NOMO-1 treated with dmso at 0.1 percent for 144 hours (cell line): Measurements from ENCODE around the gene NPB.

Experiments
- DNase-seq: peaks from one replicate; lab custom pipeline; 2025; ENCODE audit not compliant: unreplicated experiment; lab: John Stamatoyannopoulos, UW

NPB gene

DNA sequence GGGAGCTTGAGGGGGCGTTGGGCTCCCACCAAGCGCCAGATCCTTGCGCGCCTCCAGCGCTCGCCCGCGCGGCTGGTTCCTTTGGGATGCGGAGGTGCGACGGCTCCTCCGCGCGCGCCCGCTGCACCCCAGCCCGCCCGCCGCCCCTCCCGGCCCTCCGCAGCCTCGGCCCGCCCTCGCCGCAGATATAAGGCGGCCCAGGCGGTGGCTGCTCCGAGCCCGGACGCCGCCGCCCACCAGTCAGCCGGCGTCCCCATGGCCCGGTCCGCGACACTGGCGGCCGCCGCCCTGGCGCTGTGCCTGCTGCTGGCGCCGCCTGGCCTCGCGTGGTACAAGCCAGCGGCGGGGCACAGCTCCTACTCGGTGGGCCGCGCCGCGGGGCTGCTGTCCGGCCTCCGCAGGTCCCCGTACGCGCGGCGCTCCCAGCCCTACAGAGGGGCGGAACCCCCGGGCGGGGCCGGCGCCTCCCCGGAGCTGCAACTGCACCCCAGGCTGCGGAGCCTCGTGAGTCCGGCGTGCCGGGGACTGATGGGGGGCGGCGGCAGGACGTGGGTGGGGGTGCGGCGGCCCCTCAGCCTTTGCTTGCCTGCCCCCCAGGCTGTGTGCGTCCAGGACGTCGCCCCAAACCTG is at the start of gene NPB:
NPB (plus strand) TSS at position 216 of the 630 bp plus-strand sequence; CDS start at position 256, 40 bp downstream.
- no peak for DNase-seq

DNA sequence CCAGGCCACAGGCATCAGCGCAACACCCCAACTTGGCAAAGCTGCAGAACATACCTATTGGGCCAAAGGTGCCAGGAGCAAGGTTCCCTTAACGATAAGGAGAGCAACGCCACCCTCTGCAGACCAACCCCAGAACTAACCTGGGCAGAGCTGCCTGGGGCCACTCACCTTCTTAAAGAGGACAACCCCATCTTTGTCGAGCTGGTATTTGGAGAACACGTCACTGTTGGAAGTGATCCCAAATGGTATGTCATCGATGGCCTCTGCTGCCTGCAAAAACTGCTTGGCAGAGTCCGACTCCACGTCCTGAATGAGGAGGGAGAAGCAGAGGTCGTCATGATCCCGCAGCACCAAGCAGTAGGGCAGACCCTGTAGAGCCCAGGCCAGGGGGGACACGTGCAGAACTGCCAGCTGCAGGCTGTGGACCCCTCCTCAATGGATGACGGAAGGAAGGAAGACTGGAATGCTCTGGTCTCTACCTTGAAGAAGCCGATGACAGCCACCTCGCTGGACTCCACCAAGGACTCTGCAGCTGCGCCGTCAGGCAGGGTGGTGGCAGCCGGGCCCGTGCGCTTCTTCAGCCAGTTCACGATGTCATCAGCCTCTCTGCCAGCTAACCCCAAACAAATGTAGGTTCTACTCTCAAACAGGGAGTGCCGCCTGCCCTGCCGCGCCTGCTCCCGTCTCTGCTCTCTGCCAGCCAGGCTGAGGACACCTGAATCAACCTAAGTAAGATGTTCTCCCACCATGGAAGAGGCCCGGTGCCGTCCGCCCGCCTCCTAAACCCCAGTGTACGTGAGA is 46.9 kb upstream of the NPB start:
- DNase-seq = no peak

DNA sequence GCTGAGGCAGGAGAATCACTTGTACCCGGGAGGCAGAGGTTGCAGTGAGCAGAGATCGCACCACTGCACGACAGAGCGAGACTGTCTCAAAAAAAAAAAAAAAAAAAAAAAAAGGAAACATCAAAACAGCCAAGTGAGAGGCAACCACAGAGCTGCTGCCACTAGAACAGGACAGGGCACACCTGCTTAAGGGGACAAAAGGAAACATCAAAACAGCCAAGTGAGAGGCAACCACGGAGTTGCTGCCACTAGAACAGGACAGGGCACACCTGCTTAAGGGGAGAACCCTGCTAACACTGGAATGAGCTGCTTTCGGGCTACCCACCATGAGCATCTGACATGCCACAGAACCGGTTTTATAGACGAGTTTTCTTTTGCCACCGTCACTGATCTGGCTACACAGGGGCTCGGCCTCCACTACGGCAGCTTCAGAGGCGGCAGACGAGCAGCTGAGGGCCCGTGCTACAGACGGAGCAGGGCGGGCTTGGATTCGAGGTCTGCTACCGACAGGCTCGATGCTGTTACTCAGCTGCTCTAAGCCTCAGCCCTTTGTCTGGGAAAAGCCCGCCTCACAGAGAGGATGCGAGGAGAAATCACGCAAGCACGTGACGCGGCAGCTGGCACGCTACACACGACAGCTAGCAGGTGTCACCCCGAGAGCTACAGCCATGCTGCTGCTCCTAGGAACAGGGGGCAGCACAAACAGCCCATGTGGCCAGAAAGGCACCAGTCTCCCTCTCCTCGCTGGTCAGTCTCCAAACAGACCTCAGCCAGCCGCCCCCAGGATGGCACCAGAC is 43.7 kb upstream of the NPB start:
- no peak for DNase-seq

DNA sequence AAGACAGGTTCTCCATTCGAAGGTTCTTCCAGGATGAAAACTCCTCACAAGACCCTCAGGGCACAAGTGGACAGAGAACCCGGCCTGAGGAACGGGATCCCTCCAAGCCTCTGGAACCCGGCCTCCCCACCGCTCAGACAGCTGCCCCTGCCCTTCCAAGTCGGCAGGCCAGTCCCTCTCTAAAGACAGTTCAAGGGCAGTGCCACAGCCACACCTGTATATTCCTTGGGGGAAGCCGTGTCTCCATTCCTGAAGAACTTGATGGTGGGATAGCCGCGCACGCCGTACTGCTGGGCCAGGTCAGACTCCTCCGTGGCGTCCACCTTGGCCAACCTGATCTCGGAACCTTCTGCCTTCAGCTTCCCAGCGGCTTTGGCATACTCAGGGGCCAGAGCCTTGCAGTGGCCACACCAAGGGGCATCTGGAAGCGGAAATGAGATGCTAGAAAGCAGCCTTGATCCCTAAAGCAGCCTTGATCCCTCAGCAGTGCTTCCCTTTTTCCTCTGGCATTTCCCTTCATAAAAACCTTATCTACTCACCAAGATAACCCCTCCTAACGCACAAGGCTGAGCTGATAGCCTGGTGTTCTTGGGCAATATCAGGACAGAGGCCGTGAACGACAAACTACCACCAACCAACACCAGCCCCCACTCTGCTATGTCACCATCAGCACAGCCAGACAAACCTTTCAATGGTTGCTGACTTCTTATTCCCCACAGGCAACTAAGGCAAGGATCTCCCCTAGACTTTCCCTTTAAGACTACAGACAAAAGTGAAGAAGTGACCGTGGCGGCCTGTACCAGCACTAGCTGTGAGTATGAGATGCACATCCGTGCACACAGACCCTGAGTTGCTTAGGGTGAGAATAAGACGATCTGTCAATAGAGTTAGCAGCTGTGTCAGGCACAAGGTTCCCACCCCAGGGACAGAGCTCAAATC is 42.8 kb upstream of the NPB start:
- DNase-seq = no peak

DNA sequence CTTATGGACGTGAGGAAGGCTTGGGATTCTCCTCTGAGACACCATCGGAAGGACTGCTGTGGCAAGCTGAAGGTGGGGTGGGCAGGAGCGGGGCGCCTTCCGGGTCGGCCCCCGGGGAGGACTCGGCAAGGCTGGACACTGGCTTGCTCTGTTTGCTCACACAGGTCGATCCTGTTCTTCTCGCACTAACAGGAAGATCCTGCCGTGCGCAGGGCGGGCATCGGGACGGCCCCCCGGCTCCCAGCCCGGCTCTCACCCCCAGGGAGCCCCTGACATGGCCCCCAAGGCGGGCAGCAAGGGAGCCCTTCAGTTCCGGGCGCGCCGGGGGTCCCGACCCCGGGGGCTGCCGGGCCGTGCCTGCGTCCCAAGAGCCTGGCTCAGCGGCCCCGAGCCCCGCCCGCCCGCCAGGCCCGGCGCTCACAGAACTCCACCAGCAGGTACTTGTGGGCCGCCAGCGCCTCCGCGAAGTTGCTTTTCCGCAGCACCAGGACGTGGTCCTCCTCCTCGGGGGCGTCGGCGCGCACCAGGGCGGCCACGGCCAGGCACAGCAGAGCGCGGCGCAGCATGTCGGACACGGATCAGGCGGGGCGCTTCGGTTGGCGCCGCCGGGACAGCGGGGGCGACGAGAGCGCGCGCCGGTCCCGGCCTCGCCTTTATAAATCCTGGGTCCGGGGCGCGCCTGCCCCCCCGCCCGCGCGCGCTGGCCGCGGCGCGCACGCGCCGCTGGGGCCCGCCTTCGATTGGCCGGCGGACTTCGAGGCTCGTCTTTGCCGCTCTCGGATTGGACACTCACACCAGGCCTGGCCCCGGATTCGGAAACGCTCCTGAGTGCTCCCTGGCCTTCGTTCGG is 41.9 kb upstream of the NPB start, which contains the start of gene P4HB:
P4HB (minus strand) TSS at position 630 of the 850 bp plus-strand sequence; CDS start at position 566, 64 bp downstream.
- DNase-seq = no peak

DNA sequence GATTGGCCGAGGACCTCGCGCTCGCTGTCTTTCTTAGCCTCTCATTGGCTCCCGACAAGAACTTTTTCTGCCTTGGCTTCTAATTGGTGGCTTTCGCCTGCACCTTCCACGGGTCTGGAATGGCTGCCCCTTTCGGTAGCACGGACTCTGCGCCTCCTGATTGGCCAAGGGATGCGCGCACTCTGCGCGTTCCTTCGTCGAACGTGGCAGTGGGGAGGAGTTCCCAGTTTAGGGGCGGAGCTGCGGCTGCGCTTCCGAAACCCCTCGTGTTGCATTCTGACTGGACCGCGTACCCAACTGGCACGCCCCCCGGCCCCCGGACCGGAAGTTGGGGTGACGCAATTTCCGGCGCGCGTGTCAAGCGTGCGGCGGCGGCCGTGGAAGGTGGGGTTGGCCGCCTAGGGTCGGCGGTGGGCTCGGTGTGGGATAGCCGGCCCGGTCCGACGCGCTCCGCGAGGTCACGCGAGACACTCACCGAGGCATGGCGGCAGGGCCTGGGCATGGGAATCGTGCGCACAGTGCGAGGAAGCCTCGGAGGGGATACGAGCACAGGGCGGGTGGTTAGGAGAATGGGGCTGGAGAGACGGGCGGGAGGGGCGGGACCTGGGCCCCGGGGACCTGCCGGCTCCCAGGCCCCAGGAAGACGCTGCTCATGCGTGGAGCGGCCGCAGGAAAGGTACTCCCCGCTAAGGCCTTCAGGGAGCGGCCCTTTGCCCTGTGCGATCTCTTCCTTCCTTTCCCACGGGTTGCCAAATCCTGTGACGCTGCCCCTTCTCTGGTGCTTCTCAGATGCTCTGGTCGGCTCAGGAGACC is 41.1 kb upstream of the NPB start:
- DNase-seq = peak; percentile 100

DNA sequence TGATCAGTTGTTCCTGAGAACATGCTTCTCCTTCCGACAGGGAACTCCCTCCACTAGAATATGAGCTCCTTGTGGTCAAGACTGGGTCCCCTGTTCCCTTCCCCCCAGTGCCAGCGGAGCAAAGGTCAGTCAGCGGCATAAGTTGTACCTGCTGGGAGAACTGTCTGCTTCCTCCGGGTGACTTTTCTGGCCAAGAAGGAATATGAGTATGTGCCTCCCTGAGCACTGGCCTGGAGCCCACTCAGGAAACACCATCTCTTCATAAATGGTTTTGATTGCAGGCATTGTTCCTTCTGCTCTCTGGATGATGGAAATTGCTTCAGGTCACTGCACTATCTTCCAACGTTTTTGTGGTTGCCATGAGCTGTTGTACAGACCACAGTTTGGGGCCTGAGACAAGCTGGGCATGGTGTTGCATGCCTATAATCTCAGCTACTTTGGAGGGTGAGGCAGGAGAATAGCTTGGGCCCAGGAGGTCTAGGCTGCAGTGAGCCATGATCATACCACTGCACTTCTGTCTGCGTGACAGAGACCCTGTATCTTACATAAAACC is 38.8 kb upstream of the NPB start:
- DNase-seq = no peak

DNA sequence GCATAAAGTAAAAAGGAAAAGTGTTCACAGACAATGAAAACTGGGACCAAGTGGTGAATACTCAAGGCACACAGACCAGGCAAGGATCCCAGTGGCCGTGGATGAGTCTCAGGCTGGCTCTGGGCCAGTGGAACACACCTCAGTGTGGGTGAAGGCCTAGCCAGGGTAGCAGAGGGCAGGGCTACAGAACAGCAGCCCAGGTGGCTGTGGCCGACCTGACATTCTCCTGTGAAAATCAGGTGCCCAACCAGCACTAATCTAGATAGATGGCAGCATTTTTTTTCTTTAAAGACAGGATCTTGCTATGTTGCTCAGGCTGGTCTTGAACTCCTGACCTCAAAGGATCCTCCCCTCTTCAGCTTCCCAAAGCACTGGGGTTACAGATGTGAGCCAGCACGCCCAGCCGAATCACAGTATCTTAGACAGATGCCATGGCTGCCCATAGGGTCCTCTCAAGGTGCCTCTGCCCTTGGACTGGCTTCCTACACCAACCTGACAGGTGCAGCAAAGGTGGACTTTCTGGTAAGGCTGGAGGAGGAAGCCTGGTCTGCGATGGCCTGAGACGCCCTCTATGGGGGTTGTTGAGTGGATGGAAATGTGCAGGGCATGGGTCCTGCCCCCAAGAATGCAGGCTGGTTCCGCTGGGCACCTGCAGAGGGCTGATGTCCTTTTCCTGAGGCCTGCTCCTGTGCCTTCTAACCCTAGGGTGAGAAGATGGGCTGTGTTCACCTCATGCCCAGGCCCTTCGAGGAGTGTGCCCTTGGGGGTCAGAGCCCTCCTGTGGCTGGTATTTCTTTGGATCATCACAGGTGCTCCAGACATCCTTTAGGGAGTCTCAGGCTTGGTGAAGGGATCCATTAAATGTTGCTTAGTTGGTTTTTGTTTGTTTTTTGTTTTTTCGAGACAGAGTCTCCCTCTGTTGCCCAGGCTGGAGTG is 37.9 kb upstream of the NPB start:
- no peak for DNase-seq

DNA sequence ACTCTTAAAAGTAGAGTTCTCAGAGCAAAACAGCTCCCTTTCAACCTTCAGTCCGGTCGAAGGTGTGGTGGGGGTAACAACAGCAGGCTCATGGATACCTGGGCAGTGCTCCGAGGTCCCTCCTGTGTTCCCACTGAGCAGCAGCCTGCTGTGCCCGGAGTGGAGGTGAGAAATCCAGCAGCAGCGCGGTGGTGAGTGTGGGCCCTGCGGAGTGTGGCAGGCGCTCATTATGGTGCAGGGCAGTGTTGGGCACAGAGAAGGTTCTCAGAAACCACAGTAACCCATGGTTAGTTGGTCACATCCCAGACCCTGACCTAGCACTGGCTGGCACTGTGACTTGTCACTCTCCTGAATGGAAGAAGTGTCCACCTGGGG is 36.7 kb upstream of the NPB start:
- DNase-seq = no peak

DNA sequence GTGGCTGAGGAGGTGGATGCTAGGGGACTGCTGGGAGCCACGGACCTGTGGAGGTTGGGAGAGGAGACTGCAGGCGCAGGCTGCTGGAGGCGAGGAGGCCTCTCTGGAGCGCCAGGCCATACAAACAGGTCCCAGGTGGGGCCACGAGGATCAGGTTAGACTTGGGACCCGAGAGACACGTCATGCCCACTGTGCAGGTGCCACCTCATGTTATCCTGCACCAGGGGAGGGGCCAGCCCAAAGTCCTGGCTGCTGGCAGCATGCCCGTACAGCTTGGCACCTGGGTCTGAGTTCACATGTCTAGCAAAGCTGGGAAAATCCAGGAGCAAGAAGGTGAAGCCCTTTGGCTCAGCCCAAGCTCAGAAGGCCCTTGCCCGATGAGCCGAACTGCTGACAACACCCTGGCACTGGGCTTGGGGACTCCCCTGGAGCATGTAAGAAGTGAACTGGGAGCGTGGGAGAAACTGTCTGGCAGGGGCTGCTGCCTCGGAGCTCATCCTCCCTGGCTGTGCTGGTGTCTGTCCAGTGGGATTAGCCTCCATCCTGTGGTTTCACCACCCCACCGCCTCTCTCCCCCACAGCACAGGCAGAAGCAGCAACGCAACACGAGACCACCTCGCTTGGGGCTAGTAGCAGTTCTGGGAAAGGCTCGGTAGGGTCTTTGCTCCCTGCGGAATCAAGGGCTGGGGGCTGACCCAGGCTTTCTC is 36.2 kb upstream of the NPB start:
- no peak for DNase-seq

DNA sequence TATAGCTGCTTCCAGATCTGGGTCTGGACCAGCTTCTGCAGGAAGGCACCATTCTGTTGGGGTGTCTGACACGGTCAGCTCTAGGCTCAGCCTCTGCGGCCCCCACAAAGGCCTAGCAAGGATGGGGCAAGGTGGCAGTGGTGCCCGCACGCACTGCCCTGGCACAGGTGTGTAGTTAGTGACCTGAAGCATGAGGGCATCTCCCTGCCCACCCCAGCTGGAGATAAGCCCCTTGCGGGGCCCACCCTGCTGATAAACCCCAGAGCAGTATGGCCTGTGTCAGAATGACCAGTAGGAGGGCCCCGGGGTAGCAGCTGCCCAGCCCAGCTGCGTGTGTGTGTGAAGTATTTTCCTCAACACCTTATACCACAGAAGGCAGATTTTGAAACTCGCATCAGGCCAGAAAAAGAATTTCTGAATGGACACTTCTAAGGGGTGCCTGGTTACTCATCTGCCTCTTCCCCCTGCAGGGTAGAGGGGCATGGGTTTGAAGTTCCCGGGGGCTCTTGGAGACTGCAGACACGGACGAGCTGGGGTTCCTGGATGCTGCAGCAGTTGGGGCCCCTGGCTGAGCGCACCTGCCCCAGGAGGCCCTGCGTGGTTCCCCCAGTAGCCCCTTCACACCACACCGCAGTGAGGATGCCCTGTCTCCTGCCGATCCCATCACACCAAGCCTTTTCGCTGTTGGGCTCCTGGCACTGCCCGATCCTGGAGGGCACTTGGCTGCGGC is 35.4 kb upstream of the NPB start:
- DNase-seq = no peak

DNA sequence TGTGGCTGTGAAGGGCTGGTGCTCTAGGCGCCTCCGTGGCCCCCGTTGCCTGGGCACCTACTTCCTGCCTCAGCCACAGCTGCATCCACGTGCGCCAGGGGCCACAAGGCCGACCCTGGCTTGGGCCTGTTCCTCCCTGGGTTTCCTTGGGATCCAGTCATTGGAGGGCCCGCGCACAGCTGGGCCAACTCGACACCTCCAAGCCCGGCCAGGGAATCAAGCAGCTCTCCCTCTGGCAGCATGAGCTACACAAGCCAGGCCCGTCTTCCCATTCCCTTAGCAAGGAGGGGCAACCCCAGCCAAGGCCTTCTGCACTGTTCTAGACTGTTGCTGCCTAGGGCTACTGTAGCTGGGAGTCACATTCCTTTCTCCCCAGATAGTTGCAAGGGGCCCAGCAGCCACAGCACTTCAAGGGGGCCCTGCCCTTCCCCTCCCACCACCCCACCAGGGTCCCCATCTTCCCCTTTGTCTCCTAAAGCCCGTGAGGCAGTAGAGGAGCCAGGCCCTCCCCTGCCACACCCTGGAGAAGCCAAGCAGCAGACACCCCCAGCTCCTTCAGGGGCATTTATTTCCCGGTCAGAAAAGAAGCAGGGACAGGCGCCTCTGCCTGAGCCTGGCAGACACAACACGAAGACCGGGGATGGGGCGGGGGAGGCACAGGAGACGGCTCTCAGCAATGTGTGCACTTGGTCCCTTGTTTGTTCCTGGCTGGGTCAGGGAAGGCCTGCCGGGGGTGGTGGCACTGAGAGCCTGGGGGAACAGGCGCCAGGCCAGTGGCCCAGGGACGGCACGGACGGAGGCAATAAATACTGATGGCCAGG is 34.7 kb upstream of the NPB start:
- DNase-seq = no peak

DNA sequence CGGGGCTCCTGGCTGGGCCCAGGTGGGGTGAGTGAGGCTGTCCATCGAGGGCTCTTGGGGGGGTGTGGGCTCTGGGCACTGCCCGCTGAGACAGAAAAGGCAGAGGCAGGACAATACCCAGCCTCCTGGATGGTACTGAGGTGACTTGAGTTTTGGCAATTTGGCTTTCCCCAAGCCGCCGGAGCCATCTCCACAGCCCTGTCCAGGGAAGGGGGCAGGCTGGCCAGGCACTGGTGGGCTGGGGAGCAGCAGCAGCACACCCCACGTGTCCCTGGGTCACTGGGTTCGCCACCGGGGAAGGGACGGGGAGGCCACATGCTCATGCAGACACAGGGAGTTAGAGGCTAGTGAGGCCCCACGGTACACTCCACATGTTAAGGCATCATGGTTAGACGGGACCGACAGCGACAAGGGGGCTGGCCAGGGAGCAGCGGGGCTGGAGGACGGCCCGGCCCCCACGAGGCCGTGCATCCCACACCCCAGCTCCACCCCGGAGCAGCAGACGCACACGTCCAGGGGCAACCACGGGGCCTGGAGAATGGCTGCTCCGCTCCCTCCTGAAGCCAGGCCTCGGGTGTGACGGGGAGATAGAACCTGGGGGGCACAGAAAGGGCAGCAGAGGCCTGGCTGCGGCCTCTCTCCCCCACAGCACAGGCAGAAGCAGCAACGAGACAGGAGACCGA is 33.9 kb upstream of the NPB start:
- no peak for DNase-seq

DNA sequence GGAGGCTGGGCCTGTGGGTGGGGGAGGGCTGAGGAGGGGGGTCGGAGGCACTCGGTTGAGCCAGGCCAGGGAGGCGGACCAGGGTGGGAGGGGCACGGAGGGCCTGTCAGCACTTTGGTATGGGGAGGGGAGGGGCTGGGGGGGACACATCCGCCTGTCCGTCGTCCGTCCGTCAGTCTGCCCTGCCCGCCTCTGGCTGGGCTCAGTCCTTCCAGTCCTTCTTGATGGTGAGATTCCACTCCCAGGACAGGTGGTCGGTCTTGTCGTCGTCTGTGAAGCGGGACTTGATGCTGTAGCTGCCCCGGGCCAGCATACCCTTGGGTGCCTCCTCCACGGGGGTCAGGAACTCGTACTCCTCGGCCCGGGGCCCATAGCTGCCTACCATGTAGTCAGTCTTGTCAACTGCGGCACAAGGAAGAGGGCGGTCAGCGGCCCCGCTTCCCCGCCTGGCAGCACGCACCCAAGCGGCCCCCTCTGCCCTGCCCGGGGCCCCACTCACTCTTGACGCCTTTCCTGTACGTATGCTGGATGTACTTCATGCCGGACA is 33.3 kb upstream of the NPB start:
- DNase-seq = no peak
